ENCODE data around the gene TSPO2. TPM values are rescaled to one million over a fixed set of nuclear protein-coding genes. Genes with fewer than 3 reads are reported as not detected.
"Not testable (repeated sequence)": the region's sequence is repeated elsewhere in the genome, so short reads cannot be mapped to it uniquely, and the experiment has no call there.

The TSPO2 gene
- polyA plus RNA-seq, 3 donors: not detected

DNA sequence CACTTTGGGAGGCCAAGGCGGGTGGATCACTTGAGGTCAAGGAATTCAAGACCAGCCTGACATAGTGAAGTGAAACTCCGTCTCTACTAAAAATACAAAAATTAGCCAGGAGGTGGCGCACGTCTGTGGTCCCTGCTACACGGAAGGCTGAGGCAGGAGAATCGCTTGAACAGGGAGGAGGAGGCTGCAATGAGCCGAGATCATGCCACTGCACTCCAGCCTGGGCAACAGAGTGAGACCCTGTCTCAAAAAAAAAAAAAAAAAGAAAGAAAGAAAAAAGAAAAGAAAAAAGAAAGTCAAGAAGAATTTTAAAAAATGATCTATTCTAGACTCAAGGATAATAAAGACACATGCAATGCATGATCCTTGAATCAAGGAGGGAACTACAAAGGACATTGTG, 36.0 kb upstream of the TSPO2 start:
- H3K27ac Mint-ChIP-seq; H3K79me2 ChIP-seq (ENCODE audit: insufficient read depth, low read length); H3K4me3 ChIP-seq (replicated peaks in 1 of 3; ENCODE audit: low read depth in 2 of 3, low read length in 3 of 3); H3K4me1 Mint-ChIP-seq; H3K4me2 ChIP-seq (replicated peaks; ENCODE audit: extremely low read depth, low read length, poor library complexity, severe bottlenecking); H3K9ac ChIP-seq (ENCODE audit: insufficient read depth, low read length, poor library complexity, severe bottlenecking); H3K36me3 ChIP-seq (replicated peaks in 1 of 2; ENCODE audit: control insufficient read depth in 1 of 2, insufficient read depth in 2 of 2, low read length in 2 of 2); H3K27me3 ChIP-seq (ENCODE audit: control insufficient read depth in 2 of 2, insufficient read depth in 2 of 2, low read length in 2 of 2); H3K9me3 ChIP-seq (replicated peaks in 1 of 2; ENCODE audit: control insufficient read depth in 1 of 2, insufficient read depth in 1 of 2, low read length in 2 of 2); H3K4me3 Mint-ChIP-seq; H3K36me3 Mint-ChIP-seq; H2AFZ ChIP-seq (ENCODE audit: insufficient read depth, low read depth, low read length, poor library complexity, severe bottlenecking); H3K9me3 Mint-ChIP-seq; H4K20me1 ChIP-seq (ENCODE audit: insufficient read depth, low read length); H3K4me1 ChIP-seq (ENCODE audit: control insufficient read depth in 1 of 2, insufficient read depth in 2 of 2, low read length in 2 of 2); H3K27ac ChIP-seq (ENCODE audit: low read depth in 1 of 2, low read length in 2 of 2): not testable (repeated sequence)
- peaks cover 6 to 15% (median 10%) of the 10 kb centered on the region in 3 donors for H3K27me3 Mint-ChIP-seq (ENCODE audit: low read depth in 3 of 3)
- peak; percentile 44 to 69 (median 64) for DNase-seq
- intact Hi-C loops (cut with micrococcal nuclease): loop anchor here (1.0 to 2.0 kb wide), 2 partner anchors 21 to 59 kb away; no protein-coding TSS in a partner anchor
- TF ChIP-seq, protein P1, sequence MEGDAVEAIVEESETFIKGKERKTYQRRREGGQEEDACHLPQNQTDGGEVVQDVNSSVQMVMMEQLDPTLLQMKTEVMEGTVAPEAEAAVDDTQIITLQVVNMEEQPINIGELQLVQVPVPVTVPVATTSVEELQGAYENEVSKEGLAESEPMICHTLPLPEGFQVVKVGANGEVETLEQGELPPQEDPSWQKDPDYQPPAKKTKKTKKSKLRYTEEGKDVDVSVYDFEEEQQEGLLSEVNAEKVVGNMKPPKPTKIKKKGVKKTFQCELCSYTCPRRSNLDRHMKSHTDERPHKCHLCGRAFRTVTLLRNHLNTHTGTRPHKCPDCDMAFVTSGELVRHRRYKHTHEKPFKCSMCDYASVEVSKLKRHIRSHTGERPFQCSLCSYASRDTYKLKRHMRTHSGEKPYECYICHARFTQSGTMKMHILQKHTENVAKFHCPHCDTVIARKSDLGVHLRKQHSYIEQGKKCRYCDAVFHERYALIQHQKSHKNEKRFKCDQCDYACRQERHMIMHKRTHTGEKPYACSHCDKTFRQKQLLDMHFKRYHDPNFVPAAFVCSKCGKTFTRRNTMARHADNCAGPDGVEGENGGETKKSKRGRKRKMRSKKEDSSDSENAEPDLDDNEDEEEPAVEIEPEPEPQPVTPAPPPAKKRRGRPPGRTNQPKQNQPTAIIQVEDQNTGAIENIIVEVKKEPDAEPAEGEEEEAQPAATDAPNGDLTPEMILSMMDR (IDR thresholded peaks at IDR 0.05): peak; percentile 86
- WGBS (ENCODE audit: insufficient coverage): 33% methylated on average over 1 of the region's 7 CpGs

GRCh38 chr6:41006980-41007379, 35.3 kb upstream of the TSPO2 start:
- H4K20me1 ChIP-seq (ENCODE audit: insufficient read depth, low read length); DNase-seq; H3K4me1 ChIP-seq (ENCODE audit: control insufficient read depth in 1 of 2, insufficient read depth in 2 of 2, low read length in 2 of 2); H3K27ac ChIP-seq (ENCODE audit: low read depth in 1 of 2, low read length in 2 of 2); H3K27ac Mint-ChIP-seq; H3K79me2 ChIP-seq (ENCODE audit: insufficient read depth, low read length); H3K4me3 ChIP-seq (replicated peaks in 1 of 3; ENCODE audit: low read depth in 2 of 3, low read length in 3 of 3); H3K36me3 ChIP-seq (replicated peaks in 1 of 2; ENCODE audit: control insufficient read depth in 1 of 2, insufficient read depth in 2 of 2, low read length in 2 of 2); H3K27me3 ChIP-seq (ENCODE audit: control insufficient read depth in 2 of 2, insufficient read depth in 2 of 2, low read length in 2 of 2); H3K36me3 Mint-ChIP-seq; H3K9ac ChIP-seq (ENCODE audit: insufficient read depth, low read length, poor library complexity, severe bottlenecking); H3K4me1 Mint-ChIP-seq; H3K4me3 Mint-ChIP-seq; H3K4me2 ChIP-seq (replicated peaks; ENCODE audit: extremely low read depth, low read length, poor library complexity, severe bottlenecking); H2AFZ ChIP-seq (ENCODE audit: insufficient read depth, low read depth, low read length, poor library complexity, severe bottlenecking); H3K9me3 Mint-ChIP-seq; H3K9me3 ChIP-seq (replicated peaks in 1 of 2; ENCODE audit: control insufficient read depth in 1 of 2, insufficient read depth in 1 of 2, low read length in 2 of 2): not testable (repeated sequence)
- WGBS (ENCODE audit: insufficient coverage): no CpG with 5 or more reads among the region's 4 CpGs
- intact Hi-C loops (cut with micrococcal nuclease): loop anchor here (1.0 to 2.0 kb wide), 2 partner anchors 20 to 58 kb away; no protein-coding TSS in a partner anchor
- peaks cover 6 to 11% (median 9%) of the 10 kb centered on the region in 3 donors for H3K27me3 Mint-ChIP-seq (ENCODE audit: low read depth in 3 of 3)
